ENCODE results near the gene MAU2.
"Not testable (repeated sequence)": the region's sequence is repeated elsewhere in the genome, so short reads cannot be mapped to it uniquely, and the experiment has no call there.

MAU2 gene

GRCh38 chr19:19347401-19348110 lies 26.9 kb downstream of the MAU2 start:
- DNase-seq = no peak

GRCh38 chr19:19348266-19348665 lies 27.6 kb downstream of the MAU2 start:
- no peak for DNase-seq

- DNase-seq = no peak
Measured at GRCh38 chr19:19349365-19349764, 28.7 kb downstream of the MAU2 start.

GRCh38 chr19:19350756-19351155 lies 30.1 kb downstream of the MAU2 start:
- DNase-seq = not testable (repeated sequence)

GRCh38 chr19:19352823-19353222 lies 32.2 kb downstream of the MAU2 start:
- no peak for DNase-seq

- no peak for DNase-seq
Measured at GRCh38 chr19:19354007-19354406, 33.4 kb downstream of the MAU2 start.

GRCh38 chr19:19354932-19355331 lies 34.3 kb downstream of the MAU2 start:
- no peak for DNase-seq

- no peak for DNase-seq
Measured at GRCh38 chr19:19355606-19356139, 35.0 kb downstream of the MAU2 start.

GRCh38 chr19:19356500-19356899 lies 35.9 kb downstream of the MAU2 start:
- no peak for DNase-seq

- no peak for DNase-seq
Measured at GRCh38 chr19:19356901-19357566, 36.4 kb downstream of the MAU2 start.

GRCh38 chr19:19361075-19361594 lies 40.5 kb downstream of the MAU2 start:
- DNase-seq = peak; percentile 41

- DNase-seq = no peak
Measured at GRCh38 chr19:19362075-19362474, 41.4 kb downstream of the MAU2 start.

GRCh38 chr19:19366434-19367396 lies 46.1 kb downstream of the MAU2 start:
- no peak for DNase-seq

GRCh38 chr19:19368087-19368486 lies 47.5 kb downstream of the MAU2 start:
- DNase-seq = no peak

- no peak for DNase-seq
Measured at GRCh38 chr19:19371059-19371458, 50.4 kb downstream of the MAU2 start.

GRCh38 chr19:19372656-19373416 lies 52.2 kb downstream of the MAU2 start:
- DNase-seq = no peak

GRCh38 chr19:19379527-19379926 lies 58.9 kb downstream of the MAU2 start:
- no peak for DNase-seq

- DNase-seq = not testable (repeated sequence)
Measured at GRCh38 chr19:19380316-19380715, 59.7 kb downstream of the MAU2 start.

- DNase-seq = no peak
Measured at GRCh38 chr19:19381007-19381926, 60.6 kb downstream of the MAU2 start.

GRCh38 chr19:19382118-19382517 lies 61.5 kb downstream of the MAU2 start:
- no peak for DNase-seq

GRCh38 chr19:19384486-19384885 lies 63.9 kb downstream of the MAU2 start:
- DNase-seq = no peak
